HUES64 (cell line): ENCODE data around the gene CACNA1C.

Experiments
- H3K27ac ChIP-seq: 2 replicates; pipeline ENCODE4 v1.7.0; 2013; ENCODE audit warnings: low read depth, low read length, inconsistent platforms
- H3K27me3 ChIP-seq: 2 replicates; pipeline ENCODE4 v1.6.1; 2013; ENCODE audit warnings: mild to moderate bottlenecking, low read length; ENCODE audit not compliant: insufficient read depth
- H3K36me3 ChIP-seq: 2 replicates; pipeline ENCODE4 v1.6.1; 2013; ENCODE audit warnings: mild to moderate bottlenecking, low read length; ENCODE audit not compliant: insufficient read depth
- H3K4me1 ChIP-seq: 2 replicates; pipeline ENCODE4 v1.6.1; 2013; ENCODE audit warnings: mild to moderate bottlenecking, low read length, moderate library complexity; ENCODE audit not compliant: insufficient read depth
- H3K4me3 ChIP-seq: 2 replicates; pipeline ENCODE4 v1.5.1; 2013; ENCODE audit warnings: mild to moderate bottlenecking, low read length, moderate library complexity
- H3K9ac ChIP-seq: 2 replicates; pipeline ENCODE4 v1.6.1; 2013; ENCODE audit warnings: mild to moderate bottlenecking, low read depth, low read length
- H3K9me3 ChIP-seq: 2 replicates; pipeline ENCODE4 v1.6.1; 2013; ENCODE audit warnings: low read depth, low read length; ENCODE audit not compliant: insufficient read depth
- WGBS: fragments of 150-250, 120-280 bp; methylation state at CpG from one replicate; pipeline ENCODE4 v1.1.7; 2013; ENCODE audit warnings: missing lambda C conversion rate; 5-methylcytosine and 5-hydroxymethylcytosine counted together

The CACNA1C gene

GRCh38 chr12:2239381-2239871 lies 186.6 kb downstream of the CACNA1C start:
- 89% methylated on average over 17 of the region's 17 CpGs for WGBS
- Histone ChIP-seq H3K4me1 (peaks cover 14% of the 10 kb centered on the region), H3K9ac (no peak overlapping the region), H3K27me3 (no peaks in the 10 kb centered on the region), H3K9me3 (no peaks in the 10 kb centered on the region), H3K36me3 (no peaks in the 10 kb centered on the region), H3K4me3 (no peak overlapping the region), H3K27ac (no peak overlapping the region)

- H3K4me1 ChIP-seq, result peaks cover 21% of the 10 kb centered on the region
- H3K9ac ChIP-seq, result no peak overlapping the region
- WGBS, result 91% methylated on average over 6 of the region's 6 CpGs
- H3K36me3 ChIP-seq, result no peaks in the 10 kb centered on the region
- H3K27ac ChIP-seq, result no peak overlapping the region
- no peaks in the 10 kb centered on the region for H3K27me3 ChIP-seq
- H3K4me3 ChIP-seq, result no peak overlapping the region
- H3K9me3 ChIP-seq, result no peaks in the 10 kb centered on the region
These were observed 187.6 kb downstream of the CACNA1C start for GRCh38 chr12:2240390-2240789.

GRCh38 chr12:2240984-2241383 lies 188.2 kb downstream of the CACNA1C start:
- peaks cover 21% of the 10 kb centered on the region for H3K4me1 ChIP-seq
- H3K36me3 ChIP-seq, result no peaks in the 10 kb centered on the region
- H3K27ac ChIP-seq, result no peak overlapping the region
- H3K4me3 ChIP-seq, result no peak overlapping the region
- no peaks in the 10 kb centered on the region for H3K27me3 ChIP-seq
- no peak overlapping the region for H3K9ac ChIP-seq
- no peaks in the 10 kb centered on the region for H3K9me3 ChIP-seq
- 93% methylated on average over 8 of the region's 8 CpGs for WGBS

GRCh38 chr12:2242216-2242615 lies 189.4 kb downstream of the CACNA1C start:
- no peaks in the 10 kb centered on the region for H3K9me3 ChIP-seq
- 86% methylated on average over 5 of the region's 5 CpGs for WGBS
- no peak overlapping the region for H3K9ac ChIP-seq
- H3K4me3 ChIP-seq, result no peak overlapping the region
- H3K27ac ChIP-seq, result no peak overlapping the region
- no peaks in the 10 kb centered on the region for H3K27me3 ChIP-seq
- H3K4me1 ChIP-seq, result peaks cover 21% of the 10 kb centered on the region
- no peaks in the 10 kb centered on the region for H3K36me3 ChIP-seq

GRCh38 chr12:2242816-2243215 lies 190.0 kb downstream of the CACNA1C start:
- Histone ChIP-seq H3K27ac (no peak overlapping the region), H3K9ac (no peak overlapping the region), H3K27me3 (no peaks in the 10 kb centered on the region), H3K4me1 (peaks cover 21% of the 10 kb centered on the region), H3K4me3 (no peak overlapping the region), H3K36me3 (no peaks in the 10 kb centered on the region), H3K9me3 (no peaks in the 10 kb centered on the region)
- 96% methylated on average over 3 of the region's 3 CpGs for WGBS

- no peak overlapping the region for H3K27ac ChIP-seq
- H3K4me1 ChIP-seq, result peaks cover 21% of the 10 kb centered on the region
- no peak overlapping the region for H3K9ac ChIP-seq
- H3K9me3 ChIP-seq, result no peaks in the 10 kb centered on the region
- no peaks in the 10 kb centered on the region for H3K36me3 ChIP-seq
- H3K27me3 ChIP-seq, result no peaks in the 10 kb centered on the region
- H3K4me3 ChIP-seq, result no peak overlapping the region
- 86% methylated on average over 2 of the region's 2 CpGs for WGBS
These were observed 190.5 kb downstream of the CACNA1C start for GRCh38 chr12:2243275-2243674.

- WGBS, result 19% methylated on average over 8 of the region's 8 CpGs
- Histone ChIP-seq H3K27ac (peak overlapping the region; percentile 52), H3K9ac (peak overlapping the region; percentile 8; the same call in 1 of the 2 replicates), H3K4me3 (no peak overlapping the region), H3K27me3 (no peaks in the 10 kb centered on the region), H3K36me3 (no peaks in the 10 kb centered on the region), H3K4me1 (peaks cover 21% of the 10 kb centered on the region), H3K9me3 (no peaks in the 10 kb centered on the region)
These were observed 191.4 kb downstream of the CACNA1C start for GRCh38 chr12:2244013-2244861.

GRCh38 chr12:2246358-2246757 lies 193.6 kb downstream of the CACNA1C start:
- H3K9me3 ChIP-seq, result no peaks in the 10 kb centered on the region
- WGBS, result 81% methylated on average over 10 of the region's 10 CpGs
- no peak overlapping the region for H3K4me3 ChIP-seq
- no peak overlapping the region for H3K27ac ChIP-seq
- H3K9ac ChIP-seq, result no peak overlapping the region
- H3K27me3 ChIP-seq, result no peaks in the 10 kb centered on the region
- no peaks in the 10 kb centered on the region for H3K36me3 ChIP-seq
- peaks cover 21% of the 10 kb centered on the region for H3K4me1 ChIP-seq

GRCh38 chr12:2247120-2247519 lies 194.3 kb downstream of the CACNA1C start:
- H3K4me1 ChIP-seq, result peaks cover 24% of the 10 kb centered on the region
- no peak overlapping the region for H3K9ac ChIP-seq
- 87% methylated on average over 7 of the region's 7 CpGs for WGBS
- no peak overlapping the region for H3K27ac ChIP-seq
- no peak overlapping the region for H3K4me3 ChIP-seq
- H3K9me3 ChIP-seq, result no peaks in the 10 kb centered on the region
- no peaks in the 10 kb centered on the region for H3K36me3 ChIP-seq
- H3K27me3 ChIP-seq, result no peaks in the 10 kb centered on the region

GRCh38 chr12:2247596-2247995 lies 194.8 kb downstream of the CACNA1C start:
- H3K4me3 ChIP-seq, result no peak overlapping the region
- no peaks in the 10 kb centered on the region for H3K9me3 ChIP-seq
- 78% methylated on average over 5 of the region's 5 CpGs for WGBS
- H3K27ac ChIP-seq, result no peak overlapping the region
- H3K36me3 ChIP-seq, result no peaks in the 10 kb centered on the region
- H3K9ac ChIP-seq, result no peak overlapping the region
- H3K27me3 ChIP-seq, result no peaks in the 10 kb centered on the region
- peaks cover 28% of the 10 kb centered on the region for H3K4me1 ChIP-seq

GRCh38 chr12:2248087-2248900 lies 195.5 kb downstream of the CACNA1C start:
- peaks cover 28% of the 10 kb centered on the region for H3K4me1 ChIP-seq
- no peak overlapping the region for H3K9ac ChIP-seq
- no peaks in the 10 kb centered on the region for H3K27me3 ChIP-seq
- H3K4me3 ChIP-seq, result no peak overlapping the region
- no peaks in the 10 kb centered on the region for H3K36me3 ChIP-seq
- H3K27ac ChIP-seq, result no peak overlapping the region
- H3K9me3 ChIP-seq, result no peaks in the 10 kb centered on the region
- WGBS, result 96% methylated on average over 17 of the region's 17 CpGs
